Uterus (tissue), 4 donors: Measurements from ENCODE around the gene MAML2. TPM values are rescaled to one million over a fixed set of nuclear protein-coding genes. Genes with fewer than 3 reads are reported as not detected.

Source experiments
- DNase-seq, 2 donors: peaks; one replicate each; pipeline ENCODE4 v3.0.0-alpha.2; 2019 to 2020
- H3K27ac ChIP-seq, 2 donors: fragments of 200-600 bp; sonication (generic); 1 replicate in 1 of 2; 2 replicates in 1 of 2; pipeline ENCODE4 v1.5.1; 2016 to 2018
- H3K27me3 ChIP-seq, 2 donors: fragments of 200-600 bp; sonication (generic); one replicate each; pipeline ENCODE4 v1.5.1; 2018 to 2019; ENCODE audit warnings: control low read depth in 1 of 2
- H3K36me3 ChIP-seq, 2 donors: fragments of 200-600 bp; sonication (generic); one replicate each; pipeline ENCODE4 v1.5.1; 2019; ENCODE audit warnings: control low read depth in 1 of 2
- H3K4me1 ChIP-seq, 2 donors: fragments of 200-600 bp; sonication (generic); one replicate each; pipeline ENCODE4 v1.5.1; 2018 to 2019; ENCODE audit warnings: control low read depth in 1 of 2
- H3K4me3 ChIP-seq, 2 donors: fragments of 200-600 bp; sonication (generic); 1 replicate in 1 of 2; 2 replicates in 1 of 2; pipeline ENCODE4 v1.5.1; 2018 to 2019; ENCODE audit warnings: mild to moderate bottlenecking in 1 of 2
- H3K9me3 ChIP-seq, 2 donors: fragments of 200-600 bp; sonication (generic); one replicate each; pipeline ENCODE4 v1.5.1; 2019; ENCODE audit warnings: control low read depth in 1 of 2
- POLR2A ChIP-seq, 2 donors: fragments of 450-650 bp; IDR thresholded peaks; one replicate each; pipeline ENCODE4 v1.6.1; 2016; ENCODE audit warnings: antibody characterized with exemption in 2 of 2, mild to moderate bottlenecking in 1 of 2, moderate library complexity in 1 of 2
- intact Hi-C: fragments of 100-400 bp; cut with DNase I; formaldehyde crosslinking; loops from one replicate; pipeline ENCODE4 v1.15.1; 2023; ENCODE audit warnings: low total_unique reads
- total RNA-seq, 4 donors: library from RNA; depleted of rRNA in 3 of 4; stranded (reverse); fragments of >200 nt in 3 of 4; gene quantifications; one replicate each; pipeline versions ENCODE4 v1.1.0 to v1.2.4, GENCODE V29; 2014 to 2023
- TF ChIP-seq, protein P1 (sequence below), 4 experiments: fragments of 200-600 bp in 2 of 4; fragments of 450-650 bp in 2 of 4; sonication (generic) in 2 of 4; IDR thresholded peaks; one replicate each; pipeline ENCODE4 v1.5.1; 2016 to 2019; ENCODE audit warnings: antibody characterized with exemption in 4 of 4, mild to moderate bottlenecking in 2 of 4, moderate library complexity in 1 of 4
- donor health status: DM: yes; HTN: yes; CAD: no.

MAML2 gene
- total RNA-seq, 4 donors from 2014 or later = 8.2 to 35.9 (median 19.8) TPM

DNA sequence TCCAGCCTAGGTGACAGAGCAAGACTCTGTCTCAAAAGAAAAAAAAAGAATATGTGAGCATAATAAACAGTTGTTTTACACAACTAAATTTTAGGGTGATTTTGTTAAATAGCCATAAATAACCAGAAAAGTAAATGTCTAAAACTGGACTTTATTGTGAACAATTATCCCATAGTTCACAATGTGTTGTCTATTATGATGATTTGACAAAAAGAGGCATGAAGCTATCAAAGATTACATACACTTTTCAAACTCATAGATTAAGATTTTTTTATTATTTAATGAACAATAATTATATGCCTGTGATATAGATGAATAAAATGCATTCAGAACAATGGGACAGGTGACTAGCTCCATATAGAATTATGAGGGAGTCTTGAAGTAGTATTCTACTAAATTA, 392.1 kb downstream of the MAML2 start:
- Histone ChIP-seq H3K27me3 (no peaks in the 10 kb centered on the region), H3K27ac (no peak overlapping the region), H3K9me3 (no peaks in the 10 kb centered on the region), H3K36me3 (no peaks in the 10 kb centered on the region), H3K4me1 (no peaks in the 10 kb centered on the region), H3K4me3 (no peak overlapping the region)
- no peak for DNase-seq
- TF ChIP-seq, protein P1, sequence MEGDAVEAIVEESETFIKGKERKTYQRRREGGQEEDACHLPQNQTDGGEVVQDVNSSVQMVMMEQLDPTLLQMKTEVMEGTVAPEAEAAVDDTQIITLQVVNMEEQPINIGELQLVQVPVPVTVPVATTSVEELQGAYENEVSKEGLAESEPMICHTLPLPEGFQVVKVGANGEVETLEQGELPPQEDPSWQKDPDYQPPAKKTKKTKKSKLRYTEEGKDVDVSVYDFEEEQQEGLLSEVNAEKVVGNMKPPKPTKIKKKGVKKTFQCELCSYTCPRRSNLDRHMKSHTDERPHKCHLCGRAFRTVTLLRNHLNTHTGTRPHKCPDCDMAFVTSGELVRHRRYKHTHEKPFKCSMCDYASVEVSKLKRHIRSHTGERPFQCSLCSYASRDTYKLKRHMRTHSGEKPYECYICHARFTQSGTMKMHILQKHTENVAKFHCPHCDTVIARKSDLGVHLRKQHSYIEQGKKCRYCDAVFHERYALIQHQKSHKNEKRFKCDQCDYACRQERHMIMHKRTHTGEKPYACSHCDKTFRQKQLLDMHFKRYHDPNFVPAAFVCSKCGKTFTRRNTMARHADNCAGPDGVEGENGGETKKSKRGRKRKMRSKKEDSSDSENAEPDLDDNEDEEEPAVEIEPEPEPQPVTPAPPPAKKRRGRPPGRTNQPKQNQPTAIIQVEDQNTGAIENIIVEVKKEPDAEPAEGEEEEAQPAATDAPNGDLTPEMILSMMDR (IDR thresholded peaks at IDR 0.05) = no peak
- TF ChIP-seq POLR2A (IDR thresholded peaks at IDR 0.05) = no peak
- intact Hi-C loops = no loop called here

DNA sequence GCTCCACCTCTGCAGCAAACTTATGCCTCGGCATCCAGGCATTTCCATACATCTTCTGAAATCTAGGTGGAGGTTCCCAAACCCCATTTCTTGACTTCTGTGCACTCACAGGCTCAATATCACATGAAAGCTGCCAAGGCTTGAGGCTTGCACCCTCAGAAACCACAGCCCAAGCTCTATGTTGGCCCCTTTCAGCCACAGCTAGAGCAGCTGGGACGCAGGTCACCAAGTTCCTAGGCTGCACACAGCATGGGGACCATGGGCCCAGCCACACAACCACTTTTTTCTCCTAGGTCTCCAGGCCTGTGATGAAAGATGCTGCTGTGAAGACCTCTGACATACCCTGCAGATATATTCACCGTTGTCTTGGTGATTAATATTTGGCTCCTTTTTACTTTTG, 394.4 kb downstream of the MAML2 start:
- H3K27ac ChIP-seq = no peak overlapping the region
- no peak overlapping the region for H3K4me3 ChIP-seq
- H3K27me3 ChIP-seq = no peaks in the 10 kb centered on the region
- DNase-seq = no peak
- no peak for TF ChIP-seq POLR2A (IDR thresholded peaks at IDR 0.05)
- TF ChIP-seq, protein P1 (IDR thresholded peaks at IDR 0.05) = no peak
- no peaks in the 10 kb centered on the region for H3K9me3 ChIP-seq
- H3K4me1 ChIP-seq = no peaks in the 10 kb centered on the region
- no peaks in the 10 kb centered on the region for H3K36me3 ChIP-seq
- intact Hi-C loops = no loop called here

DNA sequence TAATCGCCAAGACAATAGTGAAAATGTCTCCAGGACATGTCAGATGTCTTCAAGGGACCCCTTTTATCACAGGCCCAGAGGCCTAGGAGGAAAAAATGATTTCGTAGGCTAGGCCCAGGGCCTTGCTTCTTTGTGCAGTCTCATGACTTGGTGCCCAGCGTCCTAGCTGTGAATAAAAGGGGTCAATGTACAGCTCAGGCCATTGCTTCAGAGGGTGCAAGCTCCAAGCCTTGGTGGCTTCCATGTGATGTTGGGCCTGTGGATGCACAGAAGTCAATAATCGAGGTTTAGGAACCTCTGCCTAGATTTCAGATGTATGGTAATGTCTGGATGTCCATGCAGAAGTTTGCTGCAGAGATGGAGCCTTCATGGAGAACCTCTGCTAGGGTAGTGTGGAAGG, 398.4 kb downstream of the MAML2 start:
- no peaks in the 10 kb centered on the region for H3K9me3 ChIP-seq

DNA sequence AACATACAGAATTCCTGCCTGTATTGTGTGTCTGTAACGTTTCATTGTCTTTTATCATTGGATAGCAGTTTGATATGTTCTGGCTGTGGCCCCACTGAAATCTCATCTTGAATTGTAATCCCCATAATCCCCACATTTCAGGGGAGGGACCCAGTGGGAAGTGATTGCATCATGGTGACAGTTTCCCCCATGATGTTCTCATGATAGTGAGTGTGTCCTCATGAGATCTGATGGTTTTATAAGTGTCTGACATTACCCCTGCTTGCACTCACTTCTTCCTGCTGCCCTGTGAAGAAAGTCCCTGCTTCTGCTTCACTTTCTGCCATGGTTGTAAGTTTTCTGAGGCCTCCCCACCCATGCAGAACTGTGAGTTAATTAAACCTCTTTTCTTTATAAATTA, 399.4 kb downstream of the MAML2 start:
- no peaks in the 10 kb centered on the region for H3K4me1 ChIP-seq
- TF ChIP-seq, protein P1 (IDR thresholded peaks at IDR 0.05) = no peak
- no peak for TF ChIP-seq POLR2A (IDR thresholded peaks at IDR 0.05)

More for the DNA sequence above, 398.4 kb downstream of the MAML2 start:
- no peak overlapping the region for H3K4me3 ChIP-seq
- intact Hi-C loops = no loop called here
- H3K27me3 ChIP-seq = no peaks in the 10 kb centered on the region
- no peak overlapping the region for H3K27ac ChIP-seq
- no peak for TF ChIP-seq POLR2A (IDR thresholded peaks at IDR 0.05)
- TF ChIP-seq, protein P1 (IDR thresholded peaks at IDR 0.05) = no peak
- no peaks in the 10 kb centered on the region for H3K4me1 ChIP-seq
- no peak for DNase-seq
- no peaks in the 10 kb centered on the region for H3K36me3 ChIP-seq

GRCh38 chr11:95939091-95939490, 403.9 kb downstream of the MAML2 start:
- Histone ChIP-seq H3K27ac (no peak overlapping the region), H3K9me3 (no peaks in the 10 kb centered on the region), H3K36me3 (no peaks in the 10 kb centered on the region), H3K4me1 (no peaks in the 10 kb centered on the region), H3K4me3 (no peak overlapping the region), H3K27me3 (no peaks in the 10 kb centered on the region)
- intact Hi-C loops = no loop called here
- TF ChIP-seq, protein P1 (IDR thresholded peaks at IDR 0.05) = no peak
- TF ChIP-seq POLR2A (IDR thresholded peaks at IDR 0.05) = no peak
- no peak for DNase-seq

More for the DNA sequence above, 399.4 kb downstream of the MAML2 start:
- intact Hi-C loops = no loop called here
- no peaks in the 10 kb centered on the region for H3K27me3 ChIP-seq
- no peaks in the 10 kb centered on the region for H3K36me3 ChIP-seq
- no peak overlapping the region for H3K4me3 ChIP-seq
- H3K9me3 ChIP-seq = no peaks in the 10 kb centered on the region
- H3K27ac ChIP-seq = no peak overlapping the region
- no peak for DNase-seq
